B cell (primary cell): ENCODE measurements around the gene PPP2R2D. TPM values are rescaled to one million over a fixed set of nuclear protein-coding genes. Genes with fewer than 3 reads are reported as not detected.

Experiments used
- ATAC-seq: fragments of 200-7000 bp; cut with Tn5 transposase; one replicate; pipeline ENCODE4 v1.10.0; 2021; ENCODE audit warnings: low read depth, mild to moderate bottlenecking, moderate number of reproducible peaks, moderate library complexity
- CTCF ChIA-PET: fragments of 350-600 bp; sonication (Branson Sonifier 250); formaldehyde crosslinking; loops from one replicate; lab custom pipeline; 2021; ENCODE audit warnings: antibody characterized with exemption, inconsistent platforms; lab: Charles Lee
- POLR2A ChIA-PET: fragments of 350-600 bp; sonication (Branson Sonifier 250); formaldehyde crosslinking; loops from one replicate; lab custom pipeline; 2021; ENCODE audit warnings: antibody characterized with exemption; lab: Charles Lee
- DNase-seq: peaks from one replicate; pipeline ENCODE4 v3.0.0; 2013
- H2AFZ ChIP-seq: 2 replicates; pipeline ENCODE4 v1.6.1; 2012; ENCODE audit warnings: mild to moderate bottlenecking, low read depth, low read length; ENCODE audit not compliant: insufficient read depth, poor library complexity, severe bottlenecking
- H3K27ac ChIP-seq, 2 donors: 1 replicate in 1 of 2; 2 replicates in 1 of 2; pipeline ENCODE4 v1.5.1; 2012 to 2013; ENCODE audit warnings: low read length in 2 of 2, mild to moderate bottlenecking in 2 of 2, moderate library complexity in 1 of 2
- H3K27me3 ChIP-seq, 4 experiments: fragments of 200-600 bp in 1 of 4; sonication (generic) in 1 of 4; replicated peaks in 1 of 4; 1 replicate in 2 of 4; 2 replicates in 2 of 4; pipeline versions ENCODE4 v1.6.1 to v1.7.0; 2013 to 2016; ENCODE audit warnings: low read length in 3 of 4, mild to moderate bottlenecking in 2 of 4, mixed read lengths in 1 of 4, moderate library complexity in 1 of 4; ENCODE audit not compliant: insufficient read depth in 4 of 4, control insufficient read depth in 3 of 4; ENCODE audit errors: control extremely low read depth in 1 of 4
- H3K36me3 ChIP-seq, 2 experiments: replicated peaks in 1 of 2; 1 replicate in 1 of 2; 2 replicates in 1 of 2; pipeline versions ENCODE4 v1.6.1 to v1.7.1; 2013; ENCODE audit warnings: low read length in 1 of 2; ENCODE audit not compliant: insufficient read depth in 2 of 2, control insufficient read depth in 1 of 2; ENCODE audit errors: control extremely low read depth in 1 of 2, extremely low read depth in 1 of 2
- H3K4me1 ChIP-seq, 2 donors: fragments of 200-600 bp in 1 of 2; sonication (generic) in 1 of 2; 1 replicate in 1 of 2; 2 replicates in 1 of 2; pipeline versions ENCODE4 v1.5.1 to v1.6.1; 2013 to 2017; ENCODE audit warnings: low read length in 2 of 2; ENCODE audit not compliant: control insufficient read depth in 2 of 2, insufficient read depth in 2 of 2
- H3K4me2 ChIP-seq: replicated peaks from 2 replicates; pipeline ENCODE3; 2012; ENCODE audit warnings: mild to moderate bottlenecking, low read depth, low read length; ENCODE audit not compliant: poor library complexity, severe bottlenecking
- H3K4me3 ChIP-seq, 5 experiments: fragments of 200-600 bp in 1 of 5; sonication (generic) in 1 of 5; 1 replicate in 3 of 5; 2 replicates in 2 of 5; pipeline versions ENCODE4 v1.5.1 to v1.7.0; 2011 to 2016; ENCODE audit warnings: low read length in 4 of 5, mild to moderate bottlenecking in 4 of 5, low read depth in 2 of 5, control low read depth in 1 of 5, moderate library complexity in 1 of 5; ENCODE audit not compliant: insufficient read depth in 1 of 5; ENCODE audit errors: control extremely low read depth in 1 of 5, extremely low read depth in 1 of 5
- H3K79me2 ChIP-seq: fragments of 200-600 bp; sonication (generic); one replicate; pipeline ENCODE4 v1.6.0; 2016; ENCODE audit warnings: low read length; ENCODE audit not compliant: control insufficient read depth, insufficient read depth
- H3K9ac ChIP-seq: fragments of 200-600 bp; sonication (generic); 2 replicates; pipeline ENCODE4 v1.6.1; 2017; ENCODE audit warnings: mild to moderate bottlenecking, low read length, moderate library complexity
- H3K9me3 ChIP-seq, 3 donors: one replicate each; pipeline versions ENCODE4 v1.6.1 to v1.7.1; 2013; ENCODE audit warnings: low read length in 2 of 3; ENCODE audit not compliant: control insufficient read depth in 2 of 3, insufficient read depth in 1 of 3; ENCODE audit errors: control extremely low read depth in 1 of 3
- H4K20me1 ChIP-seq: 2 replicates; pipeline ENCODE4 v1.6.0; 2012; ENCODE audit warnings: mild to moderate bottlenecking, low read length; ENCODE audit not compliant: insufficient read depth, control insufficient read depth, poor library complexity, severe bottlenecking
- H3K27ac Mint-ChIP-seq: one replicate; pipeline ENCODE4 v1.8.0; 2021; ENCODE audit warnings: mixed read lengths
- H3K27me3 Mint-ChIP-seq: one replicate; pipeline ENCODE4 v1.8.0; 2021; ENCODE audit warnings: mixed read lengths
- H3K4me1 Mint-ChIP-seq: one replicate; pipeline ENCODE4 v1.8.0; 2021; ENCODE audit warnings: mixed read lengths
- H3K4me3 Mint-ChIP-seq: one replicate; pipeline ENCODE4 v1.8.0; 2021; ENCODE audit warnings: mixed read lengths
- H3K9me3 Mint-ChIP-seq: one replicate; pipeline ENCODE4 v1.8.0; 2022; ENCODE audit warnings: mixed read lengths; ENCODE audit not compliant: insufficient read depth
- CTCF ChIP-seq: fragments of 200-600 bp; IDR thresholded peaks from one replicate; pipeline ENCODE4 v1.8.0; 2022; ENCODE audit warnings: antibody characterized with exemption, mild to moderate bottlenecking
- EZH2 ChIP-seq: IDR thresholded peaks from 2 replicates; pipeline ENCODE4 v1.6.1; 2012; ENCODE audit warnings: borderline replicate concordance, low read depth, mild to moderate bottlenecking, moderate library complexity, low read length; ENCODE audit not compliant: insufficient read depth, poor library complexity, severe bottlenecking
- WGBS: methylation state at CpG from one replicate; pipeline ENCODE4 v1.1.5; 2013; ENCODE audit warnings: missing lambda C conversion rate; ENCODE audit not compliant: insufficient coverage; 5-methylcytosine and 5-hydroxymethylcytosine counted together
- intact Hi-C: fragments of 100-400 bp; cut with micrococcal nuclease; formaldehyde crosslinking; loops from one replicate; pipeline ENCODE4 v1.10.0; 2022
- polyA plus RNA-seq: library from polyadenylated mRNA; depleted of rRNA; stranded (reverse); fragments of >200 nt; gene quantifications from 2 replicates; pipeline ENCODE4 v1.2.3, GENCODE V29; 2012
- total RNA-seq, 2 donors: library from RNA; stranded (reverse); fragments of 120-200 nt in 1 of 2; gene quantifications; 1 replicate in 1 of 2; 2 replicates in 1 of 2; pipeline versions ENCODE4 v1.2.3 to v1.2.4, GENCODE V29; 2013 to 2022

PPP2R2D gene
- total and polyA plus RNA-seq, 2 donors (not counting 1 experiment from before 2014, with no cell fraction given), result 25.8 to 45.6 TPM

DNA sequence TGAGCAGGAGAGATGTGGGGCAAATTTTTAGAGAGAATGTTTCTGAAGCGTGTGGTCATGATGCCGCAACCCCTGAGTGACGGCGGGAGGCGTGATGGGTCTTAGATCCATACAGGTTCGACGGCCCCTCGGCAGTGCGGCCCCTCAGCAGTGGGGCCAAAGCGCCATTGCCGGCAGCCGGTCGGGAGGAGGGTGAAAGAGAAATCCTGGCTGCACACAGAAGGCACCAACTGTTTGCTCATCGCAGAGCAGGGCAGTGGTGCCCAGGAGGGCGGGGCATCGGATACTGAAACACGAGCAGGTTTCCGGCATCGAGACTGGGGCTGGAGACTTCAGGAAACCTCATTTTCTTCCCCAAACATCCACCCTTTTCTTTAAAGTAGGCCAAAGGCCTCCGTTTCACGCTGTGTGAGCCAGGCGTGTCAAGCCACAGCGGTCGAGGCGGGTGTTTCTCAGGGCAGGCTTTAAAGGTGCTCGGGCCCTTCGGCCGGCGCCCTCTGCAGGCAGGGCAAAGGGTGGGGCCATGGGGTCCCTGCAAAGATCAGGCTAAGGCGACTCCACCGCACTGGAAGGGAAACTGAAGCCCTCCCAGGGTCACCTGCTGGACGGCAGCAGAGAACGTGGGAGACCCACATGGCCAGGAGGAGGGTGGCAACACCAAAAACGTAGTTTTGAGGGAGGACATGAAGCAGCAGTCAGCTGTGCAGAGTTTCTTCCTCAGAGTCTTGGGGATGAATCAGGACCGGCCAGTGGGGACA, 42.0 kb upstream of the PPP2R2D start:
- no peak overlapping the region for H3K4me3 ChIP-seq
- intact Hi-C loops, result no loop called here
- POLR2A ChIA-PET, result no interaction called here
- ATAC-seq (no peak), DNase-seq (no peak)
- no peaks in the 10 kb centered on the region for H3K4me1 Mint-ChIP-seq
- CTCF ChIA-PET, result no interaction called here
- 90% methylated on average over 33 of the region's 35 CpGs for WGBS
- H3K79me2 ChIP-seq, result no peaks in the 10 kb centered on the region
- no peak overlapping the region for H3K9ac ChIP-seq
- H3K4me1 ChIP-seq, result no peaks in the 10 kb centered on the region
- no peaks in the 10 kb centered on the region for H3K9me3 Mint-ChIP-seq
- no peak overlapping the region for H3K4me3 Mint-ChIP-seq
- peaks cover 0 to 4% (median 0%) of the 10 kb centered on the region in 4 experiments for H3K27me3 ChIP-seq
- no peak overlapping the region for H3K27ac ChIP-seq
- H3K4me2 ChIP-seq, result no peak overlapping the region
- no peaks in the 10 kb centered on the region for H3K9me3 ChIP-seq
- no peaks in the 10 kb centered on the region for H3K36me3 ChIP-seq
- no peaks in the 10 kb centered on the region for H4K20me1 ChIP-seq
- peaks cover 13% of the 10 kb centered on the region for H3K27me3 Mint-ChIP-seq
- no peak for TF ChIP-seq EZH2
- TF ChIP-seq CTCF, result no peak
- H2AFZ ChIP-seq, result no peak overlapping the region
- H3K27ac Mint-ChIP-seq, result no peak overlapping the region

GRCh38 chr10:131859341-131860020, 41.3 kb upstream of the PPP2R2D start:
- Histone ChIP-seq H3K79me2 (no peaks in the 10 kb centered on the region), H3K9ac (no peak overlapping the region), H3K27me3 (peaks cover 0 to 4% (median 0%) of the 10 kb centered on the region in 4 experiments), H3K27ac (no peak overlapping the region), H3K4me3 (no peak overlapping the region), H2AFZ (no peak overlapping the region), H3K9me3 (no peaks in the 10 kb centered on the region), H3K4me2 (no peak overlapping the region), H4K20me1 (no peaks in the 10 kb centered on the region), H3K4me1 (no peaks in the 10 kb centered on the region), H3K36me3 (no peaks in the 10 kb centered on the region)
- Mint-ChIP-seq H3K27me3 (peaks cover 17% of the 10 kb centered on the region), H3K4me1 (no peaks in the 10 kb centered on the region), H3K4me3 (no peak overlapping the region), H3K9me3 (no peaks in the 10 kb centered on the region), H3K27ac (no peak overlapping the region)
- ATAC-seq (no peak), DNase-seq (no peak)
- WGBS, result 81% methylated on average over 9 of the region's 9 CpGs
- no peak for TF ChIP-seq EZH2
- TF ChIP-seq CTCF, result no peak
- intact Hi-C loops, result no loop called here
- POLR2A ChIA-PET, result no interaction called here
- CTCF ChIA-PET, result interaction anchor here (2.2 kb wide), 1 partner anchor 15 kb away, joined by 5 read pairs; no protein-coding TSS in a partner anchor
